Measurements from ENCODE around the gene SHB. TPM values are rescaled to one million over a fixed set of nuclear protein-coding genes. Genes with fewer than 3 reads are reported as not detected.

SHB gene
- total and polyA plus RNA-seq, 2 of the 13 experiments (the other 11 are each of a cell fraction or from before 2014, with no cell fraction given), result 19.4 to 20.7 TPM

GRCh38 chr9:37963936-37964739, 104.9 kb downstream of the SHB start (continued):
- TF ChIP-seq THAP7 (CRISPR knock-in tag; IDR thresholded peaks at IDR 0.05) (no peak), SP5 (CRISPR knock-in tag; IDR thresholded peaks at IDR 0.05; ENCODE audit: borderline replicate concordance, low read depth) (peak; percentile 43; the same call in 1 of the 2 replicates), MTF1 (CRISPR knock-in tag; IDR thresholded peaks at IDR 0.05) (no peak), XRCC5 (optimal IDR thresholded peaks at IDR 0.05; ENCODE audit: low read length) (peak; percentile 45), SNAPC2 (CRISPR knock-in tag; IDR thresholded peaks at IDR 0.05) (0 out of 2 replicates have a peak, but pooled peaks have one; percentile 47), SKIL (CRISPR knock-in tag; IDR thresholded peaks at IDR 0.05; ENCODE audit: borderline replicate concordance) (peak; percentile 30; the same call in 1 of the 2 replicates), ZBTB33 (CRISPR knock-in tag; IDR thresholded peaks at IDR 0.05) (peak; percentile 87; the same call in 1 of the 2 replicates), ZNF281 (CRISPR knock-in tag; IDR thresholded peaks at IDR 0.05; ENCODE audit: borderline replicate concordance) (peak; percentile 21; the same call in 1 of the 2 replicates), NFKBIZ (CRISPR knock-in tag; IDR thresholded peaks at IDR 0.05) (peak; percentile 81), CREM (IDR thresholded peaks at IDR 0.05) (peak; percentile 45), CREM (CRISPR knock-in tag; IDR thresholded peaks at IDR 0.05) (no peak), REST (IDR thresholded peaks at IDR 0.05; ENCODE audit: borderline replicate concordance in 1 of 2, low read depth in 1 of 2, low read length in 2 of 2) (0 out of 4 replicates have a peak, but pooled peaks of 1 of the 2 experiments have one; percentile 16), PBX2 (CRISPR knock-in tag; IDR thresholded peaks at IDR 0.05) (peak; percentile 67), ZFY (CRISPR knock-in tag; IDR thresholded peaks at IDR 0.05) (peak; percentile 55; the same call in 1 of the 2 replicates), REPIN1 (CRISPR knock-in tag; IDR thresholded peaks at IDR 0.05; ENCODE audit: borderline replicate concordance, low read depth) (0 out of 2 replicates have a peak, but pooled peaks have one; percentile 56)

Data from HepG2 (cell line).